H9 (cell line): ENCODE data around the gene IRF6. TPM values are rescaled to one million over a fixed set of nuclear protein-coding genes. Genes with fewer than 3 reads are reported as not detected.

Source experiments
- DNase-seq: peaks from one replicate; pipeline ENCODE4 v3.0.0-alpha.2; 2017
- H2AFZ ChIP-seq: one replicate; pipeline ENCODE4 v1.6.1; 2013; ENCODE audit warnings: mild to moderate bottlenecking, low read length, control low read depth, moderate library complexity
- H2AK5ac ChIP-seq: 2 replicates; pipeline ENCODE4 v1.6.1; 2013; ENCODE audit warnings: low read length, control low read depth, mixed read lengths; ENCODE audit not compliant: insufficient read length
- H2BK120ac ChIP-seq: one replicate; pipeline ENCODE4 v1.6.1; 2013; ENCODE audit warnings: low read depth, mild to moderate bottlenecking, low read length, control low read depth, inconsistent platforms; ENCODE audit not compliant: poor library complexity, severe bottlenecking
- H2BK12ac ChIP-seq: 2 replicates; pipeline ENCODE4 v1.6.1; 2013; ENCODE audit warnings: low read length, control low read depth, mixed read lengths, low read depth; ENCODE audit not compliant: insufficient read length
- H2BK15ac ChIP-seq: 2 replicates; pipeline ENCODE4 v1.6.1; 2013; ENCODE audit warnings: low read depth, low read length, control low read depth
- H2BK20ac ChIP-seq: one replicate; pipeline ENCODE4 v1.6.1; 2013; ENCODE audit warnings: low read depth, mild to moderate bottlenecking, low read length, control low read depth, inconsistent platforms; ENCODE audit not compliant: poor library complexity, severe bottlenecking
- H2BK5ac ChIP-seq: 2 replicates; pipeline ENCODE4 v1.6.1; 2013; ENCODE audit warnings: low read length, control low read depth, mixed read lengths; ENCODE audit not compliant: insufficient read length
- H3K14ac ChIP-seq: 2 replicates; pipeline ENCODE4 v1.6.1; 2013; ENCODE audit warnings: low read length, control low read depth; ENCODE audit not compliant: insufficient read depth
- H3K18ac ChIP-seq: 2 replicates; pipeline ENCODE4 v1.6.1; 2013; ENCODE audit warnings: low read depth, mild to moderate bottlenecking, mixed read lengths, low read length, control low read depth; ENCODE audit not compliant: insufficient read length
- H3K23ac ChIP-seq: 2 replicates; pipeline ENCODE4 v1.6.1; 2013; ENCODE audit warnings: low read length, control low read depth, mixed read lengths, low read depth; ENCODE audit not compliant: insufficient read length
- H3K23me2 ChIP-seq: 2 replicates; pipeline ENCODE4 v1.6.1; 2013; ENCODE audit warnings: low read depth, mild to moderate bottlenecking, mixed read lengths, low read length, control low read depth; ENCODE audit not compliant: insufficient read length, poor library complexity, severe bottlenecking
- H3K27ac ChIP-seq: 2 replicates; pipeline ENCODE4 v1.5.1; 2013; ENCODE audit warnings: low read length, control low read depth, mixed read lengths, low read depth; ENCODE audit not compliant: insufficient read length
- H3K27me3 ChIP-seq: 2 replicates; pipeline ENCODE4 v1.6.1; 2013; ENCODE audit warnings: low read length, control low read depth, inconsistent platforms; ENCODE audit not compliant: insufficient read depth
- H3K4ac ChIP-seq: 2 replicates; pipeline ENCODE4 v1.6.1; 2013; ENCODE audit warnings: low read depth, mild to moderate bottlenecking, control low read depth, inconsistent platforms, low read length, moderate library complexity
- H3K4me1 ChIP-seq: 2 replicates; pipeline ENCODE4 v1.6.1; 2013; ENCODE audit warnings: low read length, control low read depth, inconsistent platforms; ENCODE audit not compliant: insufficient read depth
- H3K4me2 ChIP-seq: 2 replicates; pipeline ENCODE4 v1.6.1; 2013; ENCODE audit warnings: low read length, control low read depth, mixed read lengths; ENCODE audit not compliant: insufficient read length, insufficient read depth
- H3K56ac ChIP-seq: 2 replicates; pipeline ENCODE4 v1.6.1; 2013; ENCODE audit warnings: low read depth, mild to moderate bottlenecking, mixed read lengths, low read length, control low read depth; ENCODE audit not compliant: insufficient read length
- H3K79me1 ChIP-seq: 2 replicates; pipeline ENCODE4 v1.6.1; 2013; ENCODE audit warnings: low read depth, mild to moderate bottlenecking, moderate library complexity, low read length, control low read depth, inconsistent platforms; ENCODE audit not compliant: insufficient read depth, poor library complexity, severe bottlenecking
- H3K79me2 ChIP-seq: 2 replicates; pipeline ENCODE4 v1.6.1; 2013; ENCODE audit warnings: low read length, control low read depth, inconsistent platforms; ENCODE audit not compliant: insufficient read depth
- H3K9ac ChIP-seq: 2 replicates; pipeline ENCODE4 v1.6.1; 2013; ENCODE audit warnings: low read length, control low read depth, mixed read lengths; ENCODE audit not compliant: insufficient read length; ENCODE audit errors: extremely low read depth
- H3K9me3 ChIP-seq: one replicate; pipeline ENCODE4 v1.6.1; 2013; ENCODE audit warnings: low read depth, low read length, inconsistent platforms; ENCODE audit not compliant: control insufficient read depth
- H3T11ph ChIP-seq: one replicate; pipeline ENCODE4 v1.6.1; 2013; ENCODE audit warnings: mild to moderate bottlenecking, low read length, control low read depth, inconsistent platforms
- H4K20me1 ChIP-seq: one replicate; pipeline ENCODE4 v1.6.1; 2013; ENCODE audit not compliant: control insufficient read depth, insufficient read length, insufficient read depth
- H4K5ac ChIP-seq: 2 replicates; pipeline ENCODE4 v1.6.1; 2013; ENCODE audit warnings: low read depth, mild to moderate bottlenecking, mixed read lengths, low read length, control low read depth; ENCODE audit not compliant: insufficient read length
- H4K8ac ChIP-seq: replicated peaks from 2 replicates; pipeline ENCODE4 v1.6.1; 2013; ENCODE audit warnings: low read length, control low read depth, mixed read lengths, low read depth; ENCODE audit not compliant: insufficient read length
- H4K91ac ChIP-seq: 2 replicates; pipeline ENCODE4 v1.6.1; 2013; ENCODE audit warnings: low read depth, mild to moderate bottlenecking, moderate library complexity, mixed read lengths, low read length, control low read depth; ENCODE audit not compliant: insufficient read length
- H3K27ac Mint-ChIP-seq, 3 experiments: 2 replicates in 2 of 3; 3 replicates in 1 of 3; pipeline ENCODE4 v1.8.0; 2020 to 2021; ENCODE audit warnings: mixed read lengths in 3 of 3, mild to moderate bottlenecking in 1 of 3, moderate library complexity in 1 of 3
- H3K27me3 Mint-ChIP-seq: 2 replicates; pipeline ENCODE4 v1.8.0; 2021; ENCODE audit warnings: low read depth, mild to moderate bottlenecking, moderate library complexity, mixed read lengths
- H3K36me3 Mint-ChIP-seq, 3 experiments: 2 replicates in 2 of 3; 3 replicates in 1 of 3; pipeline ENCODE4 v1.8.0; 2020 to 2021; ENCODE audit warnings: low read depth in 3 of 3, mixed read lengths in 3 of 3; ENCODE audit not compliant: insufficient read depth in 1 of 3
- H3K4me1 Mint-ChIP-seq, 2 experiments: 2 replicates each; pipeline ENCODE4 v1.8.0; 2020; ENCODE audit warnings: mixed read lengths in 2 of 2
- H3K4me3 Mint-ChIP-seq, 2 experiments: 2 replicates in 1 of 2; 3 replicates in 1 of 2; pipeline ENCODE4 v1.8.0; 2020 to 2021; ENCODE audit warnings: mild to moderate bottlenecking in 2 of 2, mixed read lengths in 2 of 2, moderate library complexity in 1 of 2
- H3K9me3 Mint-ChIP-seq, 2 experiments: 2 replicates in 1 of 2; 3 replicates in 1 of 2; pipeline ENCODE4 v1.8.0; 2020; ENCODE audit warnings: mild to moderate bottlenecking in 2 of 2, mixed read lengths in 2 of 2, moderate library complexity in 1 of 2
- total RNA-seq: library from RNA; stranded (reverse); gene quantifications from 2 replicates; pipeline ENCODE4 v1.2.1, GENCODE V29; 2021
- TF ChIP-seq, protein P1 (sequence below): fragments of 200-600 bp; sonication (generic); conservative IDR thresholded peaks from 3 replicates; pipeline ENCODE4 v1.8.0; 2021; ENCODE audit warnings: antibody characterized with exemption, mild to moderate bottlenecking

Gene IRF6
- total RNA-seq, 1 experiment from 2014 or later = 7.1 TPM

DNA sequence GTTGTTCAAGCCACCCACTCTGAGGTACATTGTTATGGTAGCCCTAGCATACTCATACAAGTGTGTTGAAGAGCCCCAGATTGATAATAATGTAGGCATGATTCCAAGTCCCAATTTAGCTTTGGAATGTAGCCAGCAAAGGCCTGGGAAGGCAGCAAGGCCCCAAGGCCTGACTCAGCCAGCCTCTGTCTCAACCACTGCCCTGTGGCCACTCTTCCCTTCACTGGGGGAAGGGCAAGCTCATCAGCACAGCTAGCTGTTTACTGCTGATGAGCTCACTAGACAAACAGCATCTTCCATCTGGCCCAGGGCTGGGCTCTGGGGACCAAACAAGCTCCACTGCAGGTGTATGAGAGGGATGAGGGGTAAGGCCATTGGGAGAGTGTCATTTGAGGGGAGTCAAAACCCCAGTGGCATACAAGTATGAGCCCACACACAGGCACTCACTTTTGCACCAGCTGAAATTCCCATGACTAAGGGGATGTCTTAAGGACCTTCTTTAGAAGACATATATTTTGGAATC, 2.2 kb upstream of the IRF6 start:
- Histone ChIP-seq H3K56ac (no peak overlapping the region), H3K79me2 (no peaks in the 10 kb centered on the region), H3K27me3 (no peaks in the 10 kb centered on the region), H2BK12ac (no peak overlapping the region), H2BK20ac (no peak overlapping the region), H3K4me1 (no peaks in the 10 kb centered on the region), H3K23me2 (peaks cover 8% of the 10 kb centered on the region), H3K4me2 (no peak overlapping the region), H3K23ac (no peak overlapping the region), H2BK120ac (no peak overlapping the region), H3K9me3 (no peaks in the 10 kb centered on the region), H2AFZ (no peak overlapping the region), H4K20me1 (no peaks in the 10 kb centered on the region), H2AK5ac (no peak overlapping the region), H2BK15ac (no peak overlapping the region; the same call in 1 of the 2 replicates), H3K14ac (no peak overlapping the region), H3K18ac (no peak overlapping the region), H3K4ac (no peak overlapping the region), H3K9ac (no peak overlapping the region), H3K27ac (no peak overlapping the region), H3T11ph (no peak overlapping the region), H2BK5ac (no peak overlapping the region), H4K5ac (no peak overlapping the region), H3K79me1 (no peaks in the 10 kb centered on the region), H4K91ac (no peak overlapping the region), H4K8ac (no peak overlapping the region)
- no peaks in the 10 kb centered on the region for H3K9me3 Mint-ChIP-seq
- H3K36me3 Mint-ChIP-seq = no peaks in the 10 kb centered on the region
- H3K27me3 Mint-ChIP-seq = peaks cover 3% of the 10 kb centered on the region
- H3K27ac Mint-ChIP-seq = no peak overlapping the region
- TF ChIP-seq, protein P1, sequence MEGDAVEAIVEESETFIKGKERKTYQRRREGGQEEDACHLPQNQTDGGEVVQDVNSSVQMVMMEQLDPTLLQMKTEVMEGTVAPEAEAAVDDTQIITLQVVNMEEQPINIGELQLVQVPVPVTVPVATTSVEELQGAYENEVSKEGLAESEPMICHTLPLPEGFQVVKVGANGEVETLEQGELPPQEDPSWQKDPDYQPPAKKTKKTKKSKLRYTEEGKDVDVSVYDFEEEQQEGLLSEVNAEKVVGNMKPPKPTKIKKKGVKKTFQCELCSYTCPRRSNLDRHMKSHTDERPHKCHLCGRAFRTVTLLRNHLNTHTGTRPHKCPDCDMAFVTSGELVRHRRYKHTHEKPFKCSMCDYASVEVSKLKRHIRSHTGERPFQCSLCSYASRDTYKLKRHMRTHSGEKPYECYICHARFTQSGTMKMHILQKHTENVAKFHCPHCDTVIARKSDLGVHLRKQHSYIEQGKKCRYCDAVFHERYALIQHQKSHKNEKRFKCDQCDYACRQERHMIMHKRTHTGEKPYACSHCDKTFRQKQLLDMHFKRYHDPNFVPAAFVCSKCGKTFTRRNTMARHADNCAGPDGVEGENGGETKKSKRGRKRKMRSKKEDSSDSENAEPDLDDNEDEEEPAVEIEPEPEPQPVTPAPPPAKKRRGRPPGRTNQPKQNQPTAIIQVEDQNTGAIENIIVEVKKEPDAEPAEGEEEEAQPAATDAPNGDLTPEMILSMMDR = no peak
- peaks cover 15 to 16% of the 10 kb centered on the region in 2 experiments for H3K4me1 Mint-ChIP-seq
- no peak overlapping the region for H3K4me3 Mint-ChIP-seq
- no peak for DNase-seq
